NCI-H1930 (cell line): ENCODE data around the gene GALNT15.

Experiments
- DNase-seq, 2 experiments: peaks; one replicate each; lab custom pipeline; 2025; lab: John Stamatoyannopoulos, UW

Gene GALNT15

GRCh38 chr3:16254916-16255315 is 80.4 kb downstream of the GALNT15 start:
- DNase-seq: peak in 1 of 2 experiments; percentile 10

DNA sequence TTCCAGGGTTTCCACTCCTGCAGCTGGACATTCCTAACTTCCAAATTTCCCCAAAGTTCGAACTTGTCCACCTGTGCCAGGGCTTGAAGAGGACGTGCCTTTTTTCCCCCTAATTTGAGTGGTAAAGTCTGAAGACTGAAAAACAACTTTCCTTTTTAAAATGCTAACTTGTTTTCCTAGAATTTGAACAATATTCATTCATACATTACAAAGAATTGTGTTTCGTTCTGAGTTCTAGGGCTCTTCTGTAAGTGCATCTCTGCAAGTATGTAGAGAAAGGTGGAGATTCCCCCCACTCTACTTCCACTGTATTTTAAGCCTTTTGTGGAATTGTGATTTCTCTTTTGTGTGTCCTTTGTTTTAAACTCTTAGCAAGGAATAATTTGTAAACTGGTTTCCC is 80.8 kb downstream of the GALNT15 start:
- DNase-seq: no peak

- DNase-seq: peak; percentile 49 to 72
Measured at GRCh38 chr3:16255726-16256125, 81.2 kb downstream of the GALNT15 start.

DNA sequence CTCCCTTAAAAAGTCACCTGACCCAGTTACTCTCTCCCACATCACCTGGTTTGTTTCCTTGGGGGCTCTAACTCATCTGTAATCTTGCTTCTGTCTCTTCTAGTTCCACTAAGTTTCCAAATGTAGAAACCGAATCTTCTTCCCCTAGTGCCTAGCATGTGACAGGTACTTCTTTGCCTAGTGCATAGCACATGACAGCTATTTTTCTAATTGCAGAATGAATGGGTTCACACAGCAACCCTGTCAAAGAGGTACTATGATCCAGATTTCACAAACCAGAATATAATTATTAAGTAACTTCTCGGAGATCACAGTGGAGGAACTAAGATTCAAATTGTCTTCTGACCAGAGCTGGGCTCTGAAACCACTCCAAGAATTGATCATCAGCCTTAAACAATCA is 82.8 kb downstream of the GALNT15 start:
- DNase-seq: no peak

GRCh38 chr3:16258177-16258576 is 83.7 kb downstream of the GALNT15 start:
- no peak for DNase-seq

DNA sequence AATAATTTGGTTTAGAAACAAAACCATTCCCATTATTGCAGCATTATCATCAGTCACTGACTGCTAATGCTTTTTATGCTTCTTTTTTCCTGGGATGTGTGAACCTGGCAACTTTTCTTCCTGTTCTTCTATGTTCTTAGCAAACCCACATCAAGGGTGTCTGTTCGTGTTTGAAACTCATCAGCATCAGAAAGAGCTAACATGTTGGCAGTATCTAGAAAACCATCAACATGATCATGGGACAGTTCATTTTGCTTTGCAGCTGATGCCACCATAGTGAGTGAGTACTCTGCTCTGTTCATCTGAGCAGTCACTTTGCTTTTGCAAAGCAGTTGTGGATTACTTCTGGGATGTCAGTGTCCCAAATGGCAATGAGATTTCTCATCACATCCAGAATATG is 84.4 kb downstream of the GALNT15 start:
- DNase-seq: no peak

- no peak for DNase-seq
Measured at GRCh38 chr3:16260046-16260445, 85.6 kb downstream of the GALNT15 start.

DNA sequence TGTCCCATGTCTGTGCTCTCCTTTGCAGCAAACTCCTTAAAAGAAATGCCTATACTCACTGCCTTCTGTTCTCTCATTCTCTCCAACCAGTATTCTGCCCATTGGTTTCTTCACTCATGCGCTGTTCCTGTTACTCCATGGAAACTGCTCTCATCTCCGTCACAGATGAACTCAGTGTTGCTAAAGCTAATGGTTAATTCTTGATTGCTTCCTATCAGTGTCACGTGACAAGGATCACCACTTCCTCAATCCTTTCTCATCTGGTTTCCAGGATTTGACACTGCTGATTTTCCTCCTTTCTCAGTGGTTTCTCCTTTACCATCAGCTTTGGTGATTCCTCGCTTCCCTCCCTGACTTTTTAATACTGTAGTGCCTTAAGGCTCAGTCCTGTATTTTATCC is 87.7 kb downstream of the GALNT15 start:
- DNase-seq: no peak

GRCh38 chr3:16264174-16264707 is 89.8 kb downstream of the GALNT15 start:
- no peak for DNase-seq

DNA sequence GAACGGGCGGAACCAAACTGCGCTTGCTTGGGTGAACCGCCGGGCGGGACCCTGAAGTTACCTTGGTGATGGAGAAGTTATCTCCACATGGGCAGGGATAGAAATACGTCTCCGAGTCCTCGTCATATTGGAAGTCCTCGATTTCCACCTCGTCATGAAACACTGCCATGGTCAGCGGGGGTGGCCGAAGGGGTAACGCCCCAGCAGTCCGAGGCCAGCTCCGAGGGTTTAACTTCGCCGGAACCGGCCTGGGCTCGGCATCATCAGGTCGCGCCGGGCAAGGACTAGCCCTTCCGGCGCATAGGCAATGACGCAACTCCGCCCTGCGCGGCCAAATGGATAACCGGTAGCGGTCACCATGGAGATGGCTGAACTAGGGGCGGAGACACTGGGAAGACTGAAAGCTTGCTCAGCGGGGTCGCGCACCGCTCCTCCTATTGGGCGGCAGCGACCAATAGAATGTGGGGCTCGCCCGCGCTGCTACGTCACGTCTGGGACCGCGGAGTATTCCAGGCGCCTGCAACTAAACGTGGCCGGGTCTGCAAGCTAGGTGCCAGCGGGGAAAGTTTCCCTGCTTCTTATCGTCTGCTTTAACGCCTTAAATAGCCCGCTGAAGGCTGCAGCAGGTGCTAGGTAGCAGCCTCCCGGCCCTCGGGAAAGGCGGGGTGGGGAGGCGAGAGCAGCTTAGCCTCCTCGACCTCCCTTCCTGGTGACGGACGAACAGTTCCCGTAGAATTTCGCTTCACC is 90.4 kb downstream of the GALNT15 start, which contains the start of the genes DPH3 and OXNAD1:
Gene DPH3 (minus strand): TSS at position 236 of the 747 bp plus-strand sequence. CDS start 67 bp downstream, at position 169.
Gene OXNAD1 (plus strand): TSS at position 505 of the 747 bp plus-strand sequence. CDS start 5,741 bp downstream, outside the sequence.
- peak; percentile 93 to 95 for DNase-seq

GRCh38 chr3:16265455-16265786 is 90.9 kb downstream of the GALNT15 start:
- no peak for DNase-seq

DNA sequence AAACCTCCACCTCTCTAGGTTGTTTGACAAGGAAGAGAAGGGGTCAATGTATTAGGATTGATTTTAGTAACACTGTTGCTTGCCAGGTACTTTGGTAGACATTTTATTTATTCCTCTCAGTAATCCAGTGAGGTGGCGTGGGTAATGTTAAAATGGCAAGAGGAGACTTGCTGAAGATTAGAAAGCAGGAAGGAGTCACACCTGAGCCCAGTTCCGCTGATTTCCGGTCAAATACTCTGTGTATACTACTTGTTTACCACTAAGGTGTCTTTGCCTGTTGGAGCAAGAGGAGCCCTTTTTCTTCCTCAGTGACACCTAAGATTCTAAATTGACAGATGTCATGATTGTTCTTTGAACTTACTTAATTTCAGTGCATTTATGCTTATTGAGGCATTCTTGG is 92.2 kb downstream of the GALNT15 start:
- no peak for DNase-seq

GRCh38 chr3:16270855-16271254 is 96.4 kb downstream of the GALNT15 start:
- DNase-seq: no peak

DNA sequence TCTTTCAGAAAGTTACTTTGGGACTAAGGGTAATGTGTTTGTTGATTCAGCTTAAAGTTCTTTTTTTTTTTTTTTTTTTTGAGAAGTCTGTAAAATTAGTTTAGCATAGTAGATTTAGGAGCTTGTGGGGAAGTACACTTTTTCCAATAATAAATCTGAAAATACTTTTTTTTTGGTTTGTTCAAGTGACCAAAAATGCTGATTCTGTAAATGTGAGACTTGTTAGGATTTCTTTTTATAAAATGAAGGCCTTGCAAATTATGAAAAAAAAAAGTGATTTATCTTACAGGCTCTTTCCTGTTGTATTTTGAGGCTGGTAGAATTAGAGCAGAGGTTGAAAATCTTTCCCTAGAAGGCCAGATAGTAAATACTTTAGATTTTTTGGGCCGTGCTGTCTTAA is 98.1 kb downstream of the GALNT15 start:
- DNase-seq: no peak

DNA sequence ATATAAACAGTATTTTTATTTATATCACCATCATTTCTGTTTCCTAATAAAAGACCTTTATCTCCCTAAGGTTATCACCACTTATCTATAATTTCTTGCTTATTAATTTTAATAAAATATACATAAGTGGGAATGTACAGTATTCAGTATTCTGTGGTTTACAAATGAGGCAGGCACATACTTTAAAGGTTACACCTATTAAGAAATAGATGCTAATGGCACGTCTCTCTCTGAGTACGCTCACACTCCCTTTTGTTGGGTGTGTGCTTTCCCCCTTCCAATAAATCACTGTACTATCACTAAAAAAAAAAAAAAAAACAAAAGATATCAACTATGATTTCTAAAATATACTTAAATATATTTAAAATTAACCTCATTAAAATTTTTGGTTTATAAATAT is 99.4 kb downstream of the GALNT15 start:
- no peak for DNase-seq

GRCh38 chr3:16277471-16277870 is 103.0 kb downstream of the GALNT15 start:
- DNase-seq: no peak

DNA sequence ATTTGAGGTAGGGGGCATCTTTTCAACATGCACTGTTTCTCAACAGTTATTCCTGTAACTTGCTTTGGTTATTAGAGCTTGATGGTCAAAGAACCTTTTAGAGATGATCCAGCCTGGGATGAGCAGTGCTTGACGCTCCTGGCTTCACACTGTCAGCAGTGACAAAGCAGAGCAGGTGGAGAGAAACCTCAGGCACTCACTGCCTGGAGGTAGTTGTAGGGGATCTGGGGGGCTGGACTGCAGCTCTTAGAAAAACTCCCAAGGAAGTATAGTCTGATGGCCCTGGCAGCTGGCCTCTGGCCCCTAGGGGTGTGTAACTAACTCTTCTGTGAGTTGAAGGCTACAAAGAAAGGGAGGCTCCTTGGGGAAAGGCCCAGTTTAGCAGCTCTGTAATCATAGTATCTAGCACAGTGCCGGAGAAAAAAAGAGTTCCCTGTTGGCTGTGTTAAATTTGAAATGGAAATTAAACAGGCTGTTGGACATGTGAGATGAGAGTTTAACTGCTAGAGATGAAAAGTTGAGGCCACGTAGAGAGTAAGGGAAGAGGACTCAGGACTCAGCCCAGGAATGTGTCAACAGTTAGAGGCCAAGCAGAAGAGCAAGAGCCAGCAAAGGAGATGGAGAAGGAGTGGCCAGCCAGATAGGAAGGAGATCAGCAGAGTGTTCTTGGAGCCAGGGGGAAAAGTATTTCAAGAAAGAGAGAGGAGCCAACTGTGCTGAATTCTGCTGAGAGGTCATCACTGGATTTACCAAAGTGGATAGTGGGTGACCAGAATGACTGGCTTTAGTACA is 104.7 kb downstream of the GALNT15 start:
- DNase-seq: no peak

GRCh38 chr3:16280671-16281070 is 106.2 kb downstream of the GALNT15 start:
- no peak for DNase-seq
